GM12872 (cell line): ENCODE data around the gene PTPN14.

ENCODE experiments used
- CTCF ChIP-seq: IDR thresholded peaks from 3 replicates; pipeline ENCODE4 v1.5.1; 2011; ENCODE audit warnings: low read depth, mild to moderate bottlenecking, low read length, moderate library complexity; ENCODE audit not compliant: insufficient read depth

PTPN14 gene

GRCh38 chr1:214573386-214574318, 22.2 kb upstream of the PTPN14 start:
- no peak for TF ChIP-seq CTCF

GRCh38 chr1:214571281-214571680, 19.9 kb upstream of the PTPN14 start:
- TF ChIP-seq CTCF: no peak

GRCh38 chr1:214570442-214570841, 19.0 kb upstream of the PTPN14 start:
- TF ChIP-seq CTCF: no peak

- no peak for TF ChIP-seq CTCF
Observed at GRCh38 chr1:214569357-214570004, 18.1 kb upstream of the PTPN14 start.

GRCh38 chr1:214568328-214568727, 16.9 kb upstream of the PTPN14 start:
- TF ChIP-seq CTCF: no peak

GRCh38 chr1:214567481-214567980, 16.1 kb upstream of the PTPN14 start:
- TF ChIP-seq CTCF: no peak
